Fibroblast of lung (primary cell): Measurements from ENCODE around the gene CCDC183. TPM values are rescaled to one million over a fixed set of nuclear protein-coding genes. Genes with fewer than 3 reads are reported as not detected.
"Not testable (repeated sequence)": the region's sequence is repeated elsewhere in the genome, so short reads cannot be mapped to it uniquely, and the experiment has no call there.

ENCODE experiments used
- DNase-seq, 2 donors: peaks; one replicate each; pipeline versions ENCODE4 v3.0.0 to v3.0.0-alpha.2; 2010; ENCODE audit warnings: low read depth in 2 of 2
- H2AFZ ChIP-seq: 2 replicates; pipeline ENCODE4 v1.5.1; 2012; ENCODE audit warnings: low read length, control low read depth, inconsistent platforms
- H3K27ac ChIP-seq: 2 replicates; pipeline ENCODE4 v1.5.1; 2011; ENCODE audit warnings: low read length, control low read depth; ENCODE audit not compliant: insufficient read depth
- H3K27me3 ChIP-seq: 2 replicates; pipeline ENCODE4 v1.5.1; 2011; ENCODE audit warnings: mild to moderate bottlenecking, low read length; ENCODE audit not compliant: control insufficient read depth, insufficient read depth
- H3K36me3 ChIP-seq: 2 replicates; pipeline ENCODE4 v1.5.1; 2011; ENCODE audit warnings: low read length; ENCODE audit not compliant: control insufficient read depth, insufficient read depth
- H3K4me1 ChIP-seq: 2 replicates; pipeline ENCODE4 v1.5.1; 2011; ENCODE audit warnings: low read length; ENCODE audit not compliant: control insufficient read depth, insufficient read depth; ENCODE audit errors: extremely low read depth
- H3K4me2 ChIP-seq: 2 replicates; pipeline ENCODE4 v1.5.1; 2011; ENCODE audit warnings: low read length, control low read depth; ENCODE audit not compliant: insufficient read depth; ENCODE audit errors: extremely low read depth
- H3K4me3 ChIP-seq, 4 experiments: fragments of 200-600 bp in 1 of 4; sonication (generic) in 1 of 4; replicated peaks in 1 of 4; 2 replicates each; pipeline ENCODE4 v1.5.1; 2011 to 2016; ENCODE audit warnings: low read length in 4 of 4, low read depth in 3 of 4, mild to moderate bottlenecking in 3 of 4, control low read depth in 2 of 4, inconsistent platforms in 1 of 4, mixed read lengths in 1 of 4; ENCODE audit not compliant: insufficient read depth in 1 of 4; ENCODE audit errors: control extremely low read depth in 1 of 4
- H3K79me2 ChIP-seq: 2 replicates; pipeline ENCODE4 v1.5.1; 2012; ENCODE audit warnings: mild to moderate bottlenecking, low read length, inconsistent platforms; ENCODE audit not compliant: control insufficient read depth, insufficient read depth
- H3K9ac ChIP-seq: 2 replicates; pipeline ENCODE4 v1.5.1; 2011; ENCODE audit warnings: mild to moderate bottlenecking, low read length, control low read depth; ENCODE audit not compliant: insufficient read depth
- H3K9me3 ChIP-seq: 2 replicates; pipeline ENCODE4 v1.5.1; 2012; ENCODE audit warnings: low read depth, low read length; ENCODE audit not compliant: control insufficient read depth, insufficient read depth
- H4K20me1 ChIP-seq: 2 replicates; pipeline ENCODE4 v1.5.1; 2011; ENCODE audit warnings: low read length; ENCODE audit not compliant: control insufficient read depth, insufficient read depth; ENCODE audit errors: extremely low read depth
- CTCF ChIP-seq, 2 donors: IDR thresholded peaks in 1 of 2; conservative IDR thresholded peaks in 1 of 2; 1 replicate in 1 of 2; 2 replicates in 1 of 2; pipeline ENCODE4 v1.5.1; 2011 to 2012; ENCODE audit warnings: low read length in 2 of 2, control low read depth in 1 of 2, inconsistent platforms in 1 of 2, low read depth in 1 of 2, mild to moderate bottlenecking in 1 of 2
- EZH2 ChIP-seq: IDR thresholded peaks from 2 replicates; pipeline ENCODE4 v1.5.1; 2012; ENCODE audit warnings: low read length, control low read depth, mild to moderate bottlenecking; ENCODE audit errors: missing control alignments
- polyA plus RNA-seq, 2 donors: library from polyadenylated mRNA; depleted of rRNA in 1 of 2; stranded (reverse) in 1 of 2; unstranded in 1 of 2; fragments of >200 nt; gene quantifications; 2 replicates each; pipeline ENCODE4 v1.2.1, GENCODE V29; 2011 to 2012; ENCODE audit warnings: missing spikeins in 1 of 2
- total RNA-seq: library from RNA; depleted of rRNA; stranded (reverse); fragments of >200 nt; gene quantifications from 2 replicates; pipeline ENCODE4 v1.2.1, GENCODE V29; 2014

CCDC183 gene
- total and polyA plus RNA-seq, 2 donors (not counting 1 experiment from before 2014, with no cell fraction given), result 0.35 to 0.99 TPM

GRCh38 chr9:136786451-136786850 lies 9.7 kb upstream of the CCDC183 start:
- peaks cover 5% of the 10 kb centered on the region for H3K27me3 ChIP-seq
- TF ChIP-seq EZH2 (no peak), CTCF (conservative IDR thresholded peaks at IDR 0.05 in 1 of 2, IDR thresholded peaks at IDR 0.05 in 1 of 2; ENCODE audit: low read depth in 1 of 2, low read length in 2 of 2) (no peak)
- H3K4me1 ChIP-seq, result peaks cover 4% of the 10 kb centered on the region
- no peak for DNase-seq
- no peaks in the 10 kb centered on the region for H4K20me1 ChIP-seq
- no peaks in the 10 kb centered on the region for H3K9me3 ChIP-seq
- no peak overlapping the region for H2AFZ ChIP-seq
- no peak overlapping the region for H3K27ac ChIP-seq
- H3K9ac ChIP-seq, result no peak overlapping the region
- H3K4me2 ChIP-seq, result no peak overlapping the region
- H3K79me2 ChIP-seq, result peaks cover under 1% of the 10 kb centered on the region
- H3K36me3 ChIP-seq, result no peaks in the 10 kb centered on the region
- no peak overlapping the region for H3K4me3 ChIP-seq

- not testable (repeated sequence) for H2AFZ ChIP-seq, H3K4me1 ChIP-seq, DNase-seq, H3K36me3 ChIP-seq, H3K27me3 ChIP-seq, H3K4me2 ChIP-seq, H3K9me3 ChIP-seq, H3K9ac ChIP-seq, H4K20me1 ChIP-seq, H3K4me3 ChIP-seq, H3K79me2 ChIP-seq, H3K27ac ChIP-seq
These were observed 9.2 kb upstream of the CCDC183 start for GRCh38 chr9:136786983-136787382.

- Histone ChIP-seq H3K9ac (no peak overlapping the region), H3K9me3 (no peaks in the 10 kb centered on the region)
- peak; percentile 30 to 57 for DNase-seq
These were observed 8.3 kb upstream of the CCDC183 start for GRCh38 chr9:136787690-136788400.

GRCh38 chr9:136788644-136789522 lies 7.3 kb upstream of the CCDC183 start:
- not testable (repeated sequence) for H3K9me3 ChIP-seq, DNase-seq

More at GRCh38 chr9:136787690-136788400, 8.3 kb upstream of the CCDC183 start:
- Histone ChIP-seq H4K20me1 (no peaks in the 10 kb centered on the region), H2AFZ (no peak overlapping the region), H3K4me3 (no peak overlapping the region), H3K4me1 (peaks cover 4% of the 10 kb centered on the region), H3K36me3 (no peaks in the 10 kb centered on the region), H3K27me3 (no peaks in the 10 kb centered on the region), H3K79me2 (peaks cover 4% of the 10 kb centered on the region), H3K4me2 (peak overlapping the region; percentile 45), H3K27ac (no peak overlapping the region)
- TF ChIP-seq CTCF (conservative IDR thresholded peaks at IDR 0.05 in 1 of 2, IDR thresholded peaks at IDR 0.05 in 1 of 2; ENCODE audit: low read depth in 1 of 2, low read length in 2 of 2) (peak; percentile 73 to 77), EZH2 (no peak)

More at GRCh38 chr9:136788644-136789522, 7.3 kb upstream of the CCDC183 start:
- H3K9ac ChIP-seq, H3K4me2 ChIP-seq, H3K4me1 ChIP-seq, H3K36me3 ChIP-seq, H3K79me2 ChIP-seq, H4K20me1 ChIP-seq, H2AFZ ChIP-seq, H3K27me3 ChIP-seq, H3K4me3 ChIP-seq, H3K27ac ChIP-seq: not testable (repeated sequence)
